Peyer's patch (tissue), 4 donors: ENCODE measurements around the gene IL18R1.

ENCODE experiments used
- POLR2A ChIP-seq, 2 donors: fragments of 450-650 bp; IDR thresholded peaks; one replicate each; pipeline ENCODE4 v1.5.1; 2017; ENCODE audit warnings: antibody characterized with exemption in 2 of 2, mild to moderate bottlenecking in 2 of 2, moderate library complexity in 2 of 2
- TF ChIP-seq, protein P1 (sequence below), 6 experiments: fragments of 450-650 bp in 4 of 6; fragments of 200-600 bp in 2 of 6; sonication (generic) in 1 of 6; IDR thresholded peaks; one replicate each; pipeline ENCODE4 v1.5.1; 2017 to 2019; ENCODE audit warnings: antibody characterized with exemption in 6 of 6, mild to moderate bottlenecking in 3 of 6, moderate library complexity in 1 of 6

DNA sequence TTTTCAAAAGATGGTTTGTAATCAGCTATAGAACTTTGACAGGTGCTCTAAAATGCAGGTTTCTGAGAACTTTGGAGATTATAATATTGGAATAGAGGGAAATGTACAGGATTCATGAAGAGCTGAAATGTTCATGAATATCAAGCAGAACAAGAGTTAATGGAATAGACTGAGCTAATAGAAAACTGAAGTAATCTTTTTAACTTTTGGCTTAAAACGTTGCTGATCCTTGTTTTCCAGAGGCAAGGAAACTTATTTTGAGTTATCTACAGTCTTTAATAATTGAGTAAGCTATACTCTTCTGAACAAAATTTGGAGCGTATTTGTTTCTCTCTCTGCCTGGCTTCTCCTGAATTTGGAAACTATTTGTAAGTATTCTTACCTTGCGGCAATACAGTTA, 56.6 kb downstream of the IL18R1 start:
- TF ChIP-seq, protein P1, sequence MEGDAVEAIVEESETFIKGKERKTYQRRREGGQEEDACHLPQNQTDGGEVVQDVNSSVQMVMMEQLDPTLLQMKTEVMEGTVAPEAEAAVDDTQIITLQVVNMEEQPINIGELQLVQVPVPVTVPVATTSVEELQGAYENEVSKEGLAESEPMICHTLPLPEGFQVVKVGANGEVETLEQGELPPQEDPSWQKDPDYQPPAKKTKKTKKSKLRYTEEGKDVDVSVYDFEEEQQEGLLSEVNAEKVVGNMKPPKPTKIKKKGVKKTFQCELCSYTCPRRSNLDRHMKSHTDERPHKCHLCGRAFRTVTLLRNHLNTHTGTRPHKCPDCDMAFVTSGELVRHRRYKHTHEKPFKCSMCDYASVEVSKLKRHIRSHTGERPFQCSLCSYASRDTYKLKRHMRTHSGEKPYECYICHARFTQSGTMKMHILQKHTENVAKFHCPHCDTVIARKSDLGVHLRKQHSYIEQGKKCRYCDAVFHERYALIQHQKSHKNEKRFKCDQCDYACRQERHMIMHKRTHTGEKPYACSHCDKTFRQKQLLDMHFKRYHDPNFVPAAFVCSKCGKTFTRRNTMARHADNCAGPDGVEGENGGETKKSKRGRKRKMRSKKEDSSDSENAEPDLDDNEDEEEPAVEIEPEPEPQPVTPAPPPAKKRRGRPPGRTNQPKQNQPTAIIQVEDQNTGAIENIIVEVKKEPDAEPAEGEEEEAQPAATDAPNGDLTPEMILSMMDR (IDR thresholded peaks at IDR 0.05), result no peak
- no peak for TF ChIP-seq POLR2A (IDR thresholded peaks at IDR 0.05)
